HL-60 (cell line): ENCODE data around the gene SRPX2.

Experiments
- DNase-seq, 2 experiments: peaks; one replicate each; pipeline ENCODE4 v3.0.0-alpha.2; 2010 to 2020; ENCODE audit warnings: low read depth in 1 of 2, low spot score in 1 of 2
- H3K27ac ChIP-seq: fragments of 250-450 bp; sonication (Bioruptor Pico); replicated peaks from 2 replicates; pipeline ENCODE4 v1.5.1; 2020; ENCODE audit warnings: mild to moderate bottlenecking, moderate library complexity
- H3K27me3 ChIP-seq: fragments of 250-450 bp; sonication (Bioruptor Pico); 2 replicates; pipeline ENCODE4 v1.5.1; 2021; ENCODE audit warnings: mild to moderate bottlenecking, moderate library complexity; ENCODE audit not compliant: insufficient read depth, poor library complexity, severe bottlenecking
- H3K4me3 ChIP-seq: replicated peaks from 2 replicates; pipeline ENCODE4 v1.5.1; 2011; ENCODE audit warnings: mild to moderate bottlenecking, control low read depth, low read length; ENCODE audit not compliant: insufficient read depth
- CTCF ChIP-seq: IDR thresholded peaks from one replicate; pipeline ENCODE4 v1.5.1; 2011; ENCODE audit warnings: low read length, control low read depth, inconsistent platforms; ENCODE audit not compliant: insufficient read depth
- GABPA ChIP-seq: IDR thresholded peaks from 2 replicates; pipeline ENCODE4 v1.6.1; 2012; ENCODE audit warnings: low read depth
- POLR2AphosphoS5 ChIP-seq: IDR thresholded peaks from 2 replicates; pipeline ENCODE4 v1.6.1; 2012; ENCODE audit warnings: low read depth
- SPI1 ChIP-seq: IDR thresholded peaks from 2 replicates; pipeline ENCODE4 v1.6.1; 2012; ENCODE audit warnings: low read depth, mild to moderate bottlenecking, borderline replicate concordance
- TF ChIP-seq, protein P1 (sequence below): IDR thresholded peaks from 2 replicates; pipeline ENCODE4 v1.6.1; 2012; ENCODE audit warnings: low read depth; ENCODE audit not compliant: insufficient replicate concordance

Gene SRPX2

DNA sequence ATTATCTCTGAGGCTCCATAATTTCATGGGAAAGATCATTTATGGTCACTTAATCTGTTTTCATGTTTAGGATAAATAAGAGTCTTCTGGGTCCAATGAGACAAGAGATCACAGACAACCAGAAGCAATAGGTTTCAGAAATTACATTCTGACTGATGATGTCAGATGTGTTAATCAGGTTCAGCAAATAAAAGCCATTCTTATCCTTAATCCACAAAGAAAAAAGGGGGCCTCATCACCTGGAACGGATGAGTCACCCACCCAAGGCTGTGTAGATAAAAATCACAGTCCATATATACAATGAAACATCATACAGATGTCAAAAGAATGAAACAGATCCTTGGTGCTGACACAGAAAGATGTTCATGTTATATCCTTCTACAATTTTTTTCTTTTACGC lies 51.3 kb downstream of the SRPX2 start:
- no peaks in the 10 kb centered on the region for H3K27me3 ChIP-seq
- no peak overlapping the region for H3K27ac ChIP-seq
- no peak for TF ChIP-seq POLR2AphosphoS5
- no peak for TF ChIP-seq SPI1
- TF ChIP-seq GABPA, result no peak
- TF ChIP-seq, protein P1, sequence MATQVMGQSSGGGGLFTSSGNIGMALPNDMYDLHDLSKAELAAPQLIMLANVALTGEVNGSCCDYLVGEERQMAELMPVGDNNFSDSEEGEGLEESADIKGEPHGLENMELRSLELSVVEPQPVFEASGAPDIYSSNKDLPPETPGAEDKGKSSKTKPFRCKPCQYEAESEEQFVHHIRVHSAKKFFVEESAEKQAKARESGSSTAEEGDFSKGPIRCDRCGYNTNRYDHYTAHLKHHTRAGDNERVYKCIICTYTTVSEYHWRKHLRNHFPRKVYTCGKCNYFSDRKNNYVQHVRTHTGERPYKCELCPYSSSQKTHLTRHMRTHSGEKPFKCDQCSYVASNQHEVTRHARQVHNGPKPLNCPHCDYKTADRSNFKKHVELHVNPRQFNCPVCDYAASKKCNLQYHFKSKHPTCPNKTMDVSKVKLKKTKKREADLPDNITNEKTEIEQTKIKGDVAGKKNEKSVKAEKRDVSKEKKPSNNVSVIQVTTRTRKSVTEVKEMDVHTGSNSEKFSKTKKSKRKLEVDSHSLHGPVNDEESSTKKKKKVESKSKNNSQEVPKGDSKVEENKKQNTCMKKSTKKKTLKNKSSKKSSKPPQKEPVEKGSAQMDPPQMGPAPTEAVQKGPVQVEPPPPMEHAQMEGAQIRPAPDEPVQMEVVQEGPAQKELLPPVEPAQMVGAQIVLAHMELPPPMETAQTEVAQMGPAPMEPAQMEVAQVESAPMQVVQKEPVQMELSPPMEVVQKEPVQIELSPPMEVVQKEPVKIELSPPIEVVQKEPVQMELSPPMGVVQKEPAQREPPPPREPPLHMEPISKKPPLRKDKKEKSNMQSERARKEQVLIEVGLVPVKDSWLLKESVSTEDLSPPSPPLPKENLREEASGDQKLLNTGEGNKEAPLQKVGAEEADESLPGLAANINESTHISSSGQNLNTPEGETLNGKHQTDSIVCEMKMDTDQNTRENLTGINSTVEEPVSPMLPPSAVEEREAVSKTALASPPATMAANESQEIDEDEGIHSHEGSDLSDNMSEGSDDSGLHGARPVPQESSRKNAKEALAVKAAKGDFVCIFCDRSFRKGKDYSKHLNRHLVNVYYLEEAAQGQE, result no peak
- H3K4me3 ChIP-seq, result no peak overlapping the region
- DNase-seq, result no peak

GRCh38 chrX:100695991-100696390 lies 52.0 kb downstream of the SRPX2 start:
- DNase-seq, result no peak
- no peak for TF ChIP-seq SPI1
- TF ChIP-seq, protein P1, result no peak
- TF ChIP-seq GABPA, result no peak
- no peak for TF ChIP-seq POLR2AphosphoS5
- H3K27ac ChIP-seq, result no peak overlapping the region
- no peaks in the 10 kb centered on the region for H3K27me3 ChIP-seq
- no peak overlapping the region for H3K4me3 ChIP-seq

GRCh38 chrX:100696699-100697351 lies 52.8 kb downstream of the SRPX2 start:
- Histone ChIP-seq H3K4me3 (no peak overlapping the region), H3K27me3 (no peaks in the 10 kb centered on the region), H3K27ac (no peak overlapping the region)
- no peak for DNase-seq
- no peak for TF ChIP-seq SPI1
- no peak for TF ChIP-seq POLR2AphosphoS5
- no peak for TF ChIP-seq GABPA
- no peak for TF ChIP-seq CTCF
- TF ChIP-seq, protein P1, result no peak

DNA sequence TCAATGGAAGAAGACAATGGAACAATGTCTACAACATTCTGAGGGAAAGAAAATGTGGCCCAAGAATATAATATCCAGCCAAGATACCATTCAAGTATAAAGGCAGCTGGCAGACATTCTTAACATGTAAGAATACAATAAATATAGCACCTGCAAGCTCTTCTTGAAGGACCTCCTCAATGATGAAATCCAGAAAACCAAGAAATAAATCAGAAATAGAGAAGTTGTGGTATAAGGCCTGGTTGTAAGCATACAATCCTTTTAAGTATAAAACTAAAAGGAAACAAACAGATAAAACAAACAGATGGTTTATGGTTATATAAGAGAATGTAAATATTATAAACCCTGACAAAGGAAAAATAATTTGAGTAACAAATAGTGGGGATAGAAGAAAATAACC lies 54.6 kb downstream of the SRPX2 start:
- Histone ChIP-seq H3K4me3 (no peak overlapping the region), H3K27me3 (no peaks in the 10 kb centered on the region), H3K27ac (no peak overlapping the region)
- DNase-seq, result no peak
- no peak for TF ChIP-seq SPI1
- TF ChIP-seq, protein P1, result no peak
- no peak for TF ChIP-seq CTCF
- no peak for TF ChIP-seq GABPA
